Loucy (cell line): Measurements from ENCODE around the gene NLGN1.

ENCODE experiments used
- CTCF ChIP-seq: fragments of 200-600 bp; sonication (generic); conservative IDR thresholded peaks from 2 replicates; pipeline ENCODE4 v1.5.1; 2014; ENCODE audit warnings: mild to moderate bottlenecking, antibody characterized with exemption, low read length
- EZH2phosphoT487 ChIP-seq: fragments of 200-600 bp; IDR thresholded peaks from 2 replicates; pipeline ENCODE4 v1.6.1; 2018; ENCODE audit warnings: antibody characterized with exemption, mild to moderate bottlenecking, moderate library complexity, borderline replicate concordance

- TF ChIP-seq CTCF (no peak), EZH2phosphoT487 (no peak)
These were observed 718.9 kb downstream of the NLGN1 start for GRCh38 chr3:174116421-174116820.
